HepG2 (cell line): ENCODE results near the gene CDC42EP4. TPM values are rescaled to one million over a fixed set of nuclear protein-coding genes. Genes with fewer than 3 reads are reported as not detected.

Experiments
- ATRX ChIP-seq: sonication (generic); formaldehyde crosslinking; IDR thresholded peaks from 2 replicates; pipeline ENCODE4 v1.4.0; 2020; ENCODE audit warnings: missing genetic modification reagents, borderline replicate concordance
- GZF1 ChIP-seq: sonication (generic); formaldehyde crosslinking; IDR thresholded peaks from 2 replicates; pipeline ENCODE4 v1.5.1; 2020; ENCODE audit warnings: mild to moderate bottlenecking, missing genetic modification reagents
- HNRNPL ChIP-seq: fragments of 200-400 bp; formaldehyde crosslinking; IDR thresholded peaks from 2 replicates; pipeline ENCODE4 v1.6.1; 2017; ENCODE audit warnings: mild to moderate bottlenecking, low read depth, low read length
- LCORL ChIP-seq, 2 experiments: fragments of 450-650 bp in 1 of 2; sonication (generic) in 1 of 2; formaldehyde crosslinking in 1 of 2; IDR thresholded peaks; 2 replicates each; pipeline versions ENCODE4 v1.5.0 to v1.6.1; 2017 to 2020; ENCODE audit warnings: antibody characterized with exemption in 1 of 2, missing genetic modification reagents in 1 of 2
- MTERF4 ChIP-seq: sonication (generic); formaldehyde crosslinking; IDR thresholded peaks from 2 replicates; pipeline ENCODE4 v1.8.0; 2023; ENCODE audit warnings: mild to moderate bottlenecking, missing genetic modification reagents
- PAF1 ChIP-seq: IDR thresholded peaks from 2 replicates; pipeline ENCODE4 v1.6.1; 2016; ENCODE audit warnings: missing genetic modification reagents, missing compliant biosample characterization
- SNAPC2 ChIP-seq: sonication (generic); formaldehyde crosslinking; IDR thresholded peaks from 2 replicates; pipeline ENCODE4 v1.8.1; 2022; ENCODE audit warnings: mild to moderate bottlenecking, missing genetic modification reagents
- SOX5 ChIP-seq: IDR thresholded peaks from 2 replicates; pipeline ENCODE4 v1.6.1; 2016; ENCODE audit warnings: borderline replicate concordance
- ZBTB40 ChIP-seq, 2 experiments: fragments of 450-650 bp in 1 of 2; sonication (generic) in 1 of 2; formaldehyde crosslinking in 1 of 2; IDR thresholded peaks; 2 replicates each; pipeline versions ENCODE4 v1.6.1 to v1.8.0; 2016 to 2022; ENCODE audit warnings: antibody characterized with exemption in 1 of 2, mild to moderate bottlenecking in 1 of 2, missing genetic modification reagents in 1 of 2
- ZNF367 ChIP-seq: sonication (generic); formaldehyde crosslinking; IDR thresholded peaks from 2 replicates; pipeline ENCODE4 v1.4.0; 2020; ENCODE audit warnings: missing genetic modification reagents, borderline replicate concordance
- ZNF414 ChIP-seq: sonication (generic); formaldehyde crosslinking; IDR thresholded peaks from 2 replicates; pipeline ENCODE4 v1.5.0; 2020; ENCODE audit warnings: missing genetic modification reagents
- ZNF768 ChIP-seq: sonication (generic); formaldehyde crosslinking; IDR thresholded peaks from 2 replicates; pipeline ENCODE4 v1.4.0; 2020; ENCODE audit warnings: missing genetic modification reagents
- ZNF784 ChIP-seq: sonication (generic); formaldehyde crosslinking; IDR thresholded peaks from 2 replicates; pipeline ENCODE4 v1.5.1; 2020; ENCODE audit warnings: missing genetic modification reagents, mild to moderate bottlenecking, borderline replicate concordance
- ZSCAN5A ChIP-seq: sonication (generic); formaldehyde crosslinking; IDR thresholded peaks from 2 replicates; pipeline ENCODE4 v1.8.0; 2022; ENCODE audit warnings: mild to moderate bottlenecking, missing genetic modification reagents, borderline replicate concordance
- polyA plus RNA-seq, 8 experiments: library from polyadenylated mRNA; depleted of rRNA in 3 of 8; stranded (reverse) in 7 of 8; unstranded in 1 of 8; fragments of >200 nt; fragmentation: Illumina TruSeq in 4 of 8; extraction: Trizol in 4 of 8; gene quantifications; 2 replicates each; pipeline versions ENCODE4 v1.2.1 to v1.2.3, GENCODE V29; 2011 to 2016; ENCODE audit warnings: low read depth in 4 of 8, missing spikeins in 1 of 8, mixed read lengths in 1 of 8; ENCODE audit not compliant: insufficient read depth in 1 of 8
- total RNA-seq, 5 experiments: library from RNA; depleted of rRNA; stranded (reverse); fragments of >200 nt; fragmentation: Illumina TruSeq; extraction: Trizol; gene quantifications; 2 replicates each; pipeline ENCODE4 v1.2.3, GENCODE V29; 2016; ENCODE audit warnings: low read depth in 1 of 5

Gene CDC42EP4
- total and polyA plus RNA-seq, 2 of the 13 experiments (the other 11 are each of a cell fraction or from before 2014, with no cell fraction given), result 19.0 to 54.0 TPM

- TF ChIP-seq ZNF367 (CRISPR knock-in tag) (no peak; the same call in 1 of the 2 replicates), ZNF768 (peak; percentile 47; the same call in 1 of the 2 replicates), ZNF414 (CRISPR knock-in tag) (no peak; the same call in none of the 2 replicates), MTERF4 (peak; percentile 21; the same call in 1 of the 2 replicates), ZBTB40 (IDR thresholded peaks at IDR 0.05) (no peak), ZBTB40 (CRISPR knock-in tag; IDR thresholded peaks at IDR 0.05) (no peak; the same call in none of the 2 replicates), LCORL (IDR thresholded peaks at IDR 0.05) (no peak), LCORL (CRISPR knock-in tag; IDR thresholded peaks at IDR 0.05) (peak; percentile 87; the same call in 1 of the 2 replicates), SNAPC2 (CRISPR knock-in tag) (peak; percentile 22; the same call in 1 of the 2 replicates), GZF1 (no peak; the same call in 1 of the 2 replicates), ZSCAN5A (CRISPR knock-in tag) (no peak), HNRNPL (peak; percentile 76), PAF1 (CRISPR knock-in tag) (no peak), ZNF784 (CRISPR knock-in tag) (0 out of 2 replicates have a peak, but pooled peaks have one; percentile 81), SOX5 (CRISPR knock-in tag) (peak; percentile 72; the same call in 1 of the 2 replicates), ATRX (CRISPR knock-in tag) (no peak)
These were observed at the start of gene CDC42EP4 (continued) for GRCh38 chr17:73311781-73312641.
